T-helper 2 cell treated with Interferon-gamma antibody and Interleukin-4, amounts not matched to agents 100 ng/mL and 5 ng/mL, for 36 hours (primary cell): ENCODE data around the gene GATAD1. TPM values are rescaled to one million over a fixed set of nuclear protein-coding genes. Genes with fewer than 3 reads are reported as not detected.
"Not testable (repeated sequence)": the region's sequence is repeated elsewhere in the genome, so short reads cannot be mapped to it uniquely, and the experiment has no call there.

ENCODE experiments used
- intact Hi-C: fragments of 100-400 bp; cut with micrococcal nuclease; formaldehyde crosslinking; loops from one replicate; pipeline ENCODE4 v1.15.1; 2023
- total RNA-seq: library from RNA; stranded (reverse); gene quantifications from 2 replicates; pipeline ENCODE4 v1.2.3, GENCODE V29; 2022

The GATAD1 gene
- total RNA-seq, 1 donor from 2014 or later: 14.5 TPM

DNA sequence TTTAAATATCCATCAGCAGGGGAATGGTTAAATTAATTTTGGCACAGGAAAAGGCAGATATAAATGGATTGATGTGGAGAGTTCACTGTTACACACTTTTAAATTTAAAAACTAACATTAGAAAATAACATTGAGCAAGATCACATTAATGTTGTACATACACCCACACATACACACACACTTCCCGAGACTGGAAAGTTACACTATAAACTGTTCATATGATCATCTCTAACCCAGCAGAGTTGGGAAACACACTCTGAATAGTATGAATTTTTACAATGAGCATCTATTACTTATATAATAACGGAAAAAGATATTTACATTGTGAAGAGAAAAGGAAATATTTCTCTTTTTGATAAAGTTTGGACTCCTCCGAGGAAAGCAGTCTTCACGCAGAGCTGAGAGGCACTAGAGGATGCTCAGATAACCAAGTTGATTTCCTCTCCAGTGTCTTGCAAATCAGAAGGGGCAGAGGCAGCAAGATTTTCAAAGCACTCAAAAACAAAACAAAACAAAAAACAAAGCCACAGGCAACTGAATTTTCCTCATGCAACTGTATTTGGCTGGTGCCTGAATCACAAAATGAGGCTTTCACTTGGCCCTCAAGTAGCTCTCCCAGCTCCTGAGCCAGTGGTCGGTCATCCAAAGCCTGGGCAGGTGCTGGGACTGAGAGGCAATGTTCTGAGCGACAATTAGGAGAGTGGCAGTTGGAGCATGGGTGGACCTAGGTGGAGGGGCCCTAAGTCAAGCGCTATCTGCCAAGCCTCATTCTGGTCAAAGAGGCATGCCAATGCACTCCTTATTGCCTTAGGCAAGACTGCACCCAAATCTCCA, 10.5 kb upstream of the GATAD1 start:
- intact Hi-C loops: no loop called here

DNA sequence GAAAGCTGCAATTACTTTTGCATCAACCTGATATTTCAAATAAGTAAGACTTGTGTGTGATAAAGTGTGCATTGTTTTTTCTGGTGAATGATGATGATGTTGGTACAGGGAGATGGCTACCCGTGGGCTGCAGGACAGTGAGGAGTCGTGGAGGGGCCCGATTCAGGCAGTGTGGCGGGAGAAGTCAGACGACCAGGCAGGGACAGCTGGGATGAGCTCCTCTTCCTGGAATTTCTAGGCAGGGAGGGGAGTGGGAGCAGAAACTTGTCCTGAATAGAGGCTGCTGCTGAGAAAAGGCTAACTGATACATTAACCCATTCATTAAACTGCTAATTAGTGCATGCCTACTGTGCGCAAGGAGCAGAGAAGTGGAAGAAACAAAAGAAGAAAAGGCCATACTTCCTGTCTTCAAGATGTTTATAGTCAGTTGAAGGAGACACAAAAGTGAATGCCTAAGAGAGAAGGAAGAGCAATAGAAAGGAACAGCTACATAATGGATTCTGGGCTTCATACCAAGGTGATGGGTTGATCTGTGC, 9.3 kb upstream of the GATAD1 start:
- intact Hi-C loops: no loop called here

DNA sequence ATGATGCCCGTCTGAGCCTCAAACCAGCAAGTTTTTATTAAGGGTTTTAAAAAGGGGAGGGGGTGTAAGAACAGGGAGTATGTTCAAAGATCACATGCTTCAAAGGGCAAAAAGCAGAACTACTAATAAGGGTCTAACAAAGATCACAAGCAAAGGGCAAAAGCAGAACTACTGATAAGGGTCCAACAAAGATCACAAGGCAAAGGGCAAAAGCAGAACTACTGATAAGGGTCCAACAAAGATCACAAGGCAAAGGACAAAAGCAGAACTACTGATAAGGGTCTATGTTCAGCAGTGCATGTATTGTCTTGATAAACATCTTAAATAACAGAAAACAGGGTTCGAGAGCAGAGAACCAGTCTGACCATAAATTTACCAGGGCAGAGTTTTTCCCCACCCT, 4.6 kb upstream of the GATAD1 start:
- intact Hi-C loops: loop anchor here (10.0 kb wide), 1 partner anchor 1358 kb away; no protein-coding TSS in a partner anchor

DNA sequence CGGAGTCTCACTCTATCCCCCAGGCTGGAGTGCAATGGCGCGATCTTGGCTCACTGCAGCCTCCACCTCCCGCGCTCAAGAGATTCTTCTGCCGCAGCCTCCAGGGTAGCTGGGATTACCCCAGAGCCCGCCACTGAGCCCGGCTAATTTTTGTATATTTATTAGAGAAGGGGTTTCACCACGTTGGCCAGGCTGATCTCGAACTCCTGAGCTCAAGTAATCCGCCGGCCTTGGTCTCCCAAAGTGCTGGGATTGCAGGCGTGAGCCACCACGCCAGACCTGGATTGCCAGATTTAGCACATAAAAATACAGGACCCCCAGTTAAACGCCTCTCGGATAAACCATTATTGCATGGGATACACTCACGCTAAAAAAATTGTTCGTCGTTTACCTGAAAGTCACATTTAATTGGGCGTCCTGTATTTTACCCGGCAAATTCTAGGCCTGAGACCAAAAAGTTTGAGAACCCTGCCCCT, 375 bp upstream of the GATAD1 start:
- intact Hi-C loops: loop anchor here (1.0 to 10.0 kb wide), 8 partner anchors 23 to 1362 kb away; partner anchors contain the start of genes ANKIB1, KRIT1, LRRD1 and PEX1

DNA sequence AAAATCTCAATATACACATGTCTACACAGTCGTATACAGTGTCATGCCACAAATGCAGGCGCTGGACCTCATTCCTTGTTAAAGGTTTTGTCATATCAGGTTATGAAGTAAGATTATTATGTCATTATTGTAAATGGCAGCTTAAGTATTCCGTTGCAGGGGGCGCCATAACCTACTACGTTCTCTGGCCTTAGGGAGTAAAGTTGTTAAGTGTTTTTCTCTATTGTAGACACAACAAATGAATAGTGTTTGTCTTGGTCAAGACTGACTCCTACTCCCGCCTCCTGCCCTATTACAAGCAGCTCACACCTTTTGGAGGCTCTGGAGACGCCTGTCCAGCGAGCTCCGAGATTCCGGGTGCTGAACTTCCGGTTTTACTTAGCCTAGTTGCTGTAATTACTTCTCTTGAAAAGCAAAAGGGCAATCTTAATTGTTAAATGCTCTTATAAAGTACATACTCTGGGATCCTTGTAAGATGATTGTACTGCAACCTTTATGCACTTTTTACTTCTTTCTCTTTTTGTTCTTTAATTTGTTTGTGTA, 994 bp downstream of the GATAD1 start:
- intact Hi-C loops: loop anchor here (1.0 to 10.0 kb wide), 7 partner anchors 143 to 1363 kb away; partner anchors contain the start of genes AKAP9, CYP51A1, FAM133B and MTERF1

DNA sequence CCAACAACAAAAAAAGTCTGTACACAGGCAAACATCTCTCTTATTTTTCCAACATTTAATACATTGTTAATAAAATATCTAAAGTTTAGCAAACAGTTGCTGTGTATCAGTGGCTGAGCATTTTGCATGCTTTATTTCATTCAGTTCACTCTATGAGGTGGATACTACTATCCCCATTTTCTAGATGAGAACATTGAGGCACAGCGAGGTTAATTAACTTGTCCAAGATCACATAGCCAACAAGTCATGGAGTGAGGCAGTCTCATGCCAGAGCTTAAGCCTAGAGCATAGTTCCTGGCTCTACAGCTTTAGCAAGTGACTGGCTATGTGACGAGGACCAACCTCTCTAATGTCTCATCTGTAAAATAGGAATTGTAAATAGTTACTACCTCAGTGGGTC, 4.4 kb downstream of the GATAD1 start:
- intact Hi-C loops: no loop called here

DNA sequence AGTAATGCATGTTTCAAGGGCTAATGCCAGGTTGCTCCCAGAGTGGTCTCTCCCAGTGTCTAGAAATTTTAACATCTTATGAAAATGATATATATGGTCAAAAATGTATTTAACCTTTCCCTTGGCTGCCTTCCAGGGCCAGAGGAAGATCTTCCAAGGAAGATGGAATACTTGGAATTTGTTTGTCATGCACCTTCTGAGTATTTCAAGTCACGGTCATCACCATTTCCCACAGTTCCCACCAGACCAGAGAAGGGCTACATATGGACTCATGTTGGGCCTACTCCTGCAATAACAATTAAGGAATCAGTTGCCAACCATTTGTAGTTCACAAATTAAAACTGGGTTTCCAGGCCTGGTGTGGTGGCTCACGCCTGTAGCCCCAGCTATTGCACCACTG, 9.0 kb downstream of the GATAD1 start:
- intact Hi-C loops: no loop called here

DNA sequence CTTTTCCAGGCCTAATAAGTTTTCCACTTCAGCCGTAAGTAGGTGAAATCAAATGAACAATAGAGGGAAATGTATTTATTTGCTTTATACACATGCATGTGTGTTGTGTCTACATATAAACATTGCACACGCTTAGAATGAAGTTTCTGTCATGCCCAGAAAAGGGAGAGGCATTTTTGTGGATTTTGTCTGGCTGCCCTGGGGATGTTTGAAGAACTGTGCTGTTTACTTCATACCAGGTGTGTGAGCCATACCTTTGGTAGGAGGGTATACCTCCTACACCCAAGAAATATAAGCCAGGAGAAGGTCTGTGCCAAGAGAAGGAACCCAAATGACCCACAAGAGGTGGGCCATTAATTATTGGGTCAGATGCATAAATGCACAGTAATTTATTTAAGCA, 12.8 kb downstream of the GATAD1 start:
- intact Hi-C loops: no loop called here

DNA sequence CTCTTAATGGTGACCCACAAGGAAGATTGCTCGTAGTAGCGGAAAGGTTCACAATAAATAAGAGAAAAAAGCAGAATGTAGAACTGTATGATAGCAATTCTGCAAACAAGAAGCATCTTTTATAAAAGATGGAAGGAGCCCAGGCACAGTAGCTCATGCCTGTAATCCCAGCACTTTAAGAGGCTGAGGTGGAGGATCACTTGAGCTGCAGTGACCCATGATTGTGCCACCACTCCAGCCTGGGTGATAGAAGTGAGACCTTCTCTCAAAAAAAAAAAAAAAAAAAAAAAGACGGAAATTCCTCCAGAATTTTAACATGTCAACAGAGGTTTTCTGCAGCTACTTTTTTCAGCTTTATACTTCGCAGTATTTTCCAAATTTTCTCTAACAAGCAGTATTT, 13.2 kb downstream of the GATAD1 start:
- intact Hi-C loops: no loop called here

DNA sequence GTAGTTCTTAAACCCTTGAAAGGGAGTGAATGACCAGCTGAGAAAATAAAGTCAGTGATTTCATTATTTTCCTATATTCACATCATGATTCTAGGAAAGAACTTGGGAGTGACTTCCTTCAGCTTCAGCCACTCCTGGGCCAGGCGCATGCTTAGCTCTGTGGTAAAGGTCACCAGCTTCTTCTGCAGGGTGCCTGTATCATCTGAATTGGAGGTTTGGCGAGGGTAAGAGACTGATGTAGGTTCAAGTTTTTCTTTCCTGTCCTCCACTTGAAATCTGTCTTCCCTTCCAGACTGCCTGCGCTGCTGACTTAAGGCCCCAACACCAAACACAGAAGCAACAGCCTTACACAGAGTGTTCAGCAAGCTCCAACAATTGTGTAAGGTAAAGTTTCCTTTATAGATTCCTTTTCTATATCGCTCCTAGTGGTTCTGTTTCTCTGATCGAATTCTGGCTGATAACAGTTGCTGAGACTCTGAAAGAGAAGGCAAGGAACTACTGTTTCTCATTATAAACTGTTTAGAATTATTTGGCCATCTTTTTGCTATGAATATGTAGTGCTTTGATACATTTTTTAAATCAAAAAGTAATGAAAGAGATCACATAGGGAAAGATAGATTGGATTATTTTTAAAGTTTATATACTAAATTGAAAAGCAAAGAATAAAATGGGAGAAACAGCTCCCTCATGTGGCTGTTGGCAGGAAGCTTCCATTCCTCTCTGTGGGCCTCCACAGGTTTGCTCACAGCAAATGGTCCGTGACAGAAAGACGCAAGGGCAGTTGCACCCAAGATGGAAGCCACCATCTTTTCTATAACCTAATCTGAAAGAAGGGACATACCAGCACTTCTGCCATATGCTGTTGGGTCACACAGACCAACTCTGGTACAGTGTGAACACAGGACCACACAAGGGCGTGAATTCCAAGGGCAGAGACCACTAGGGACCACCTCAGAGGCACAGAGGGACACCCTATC, 14.0 kb downstream of the GATAD1 start:
- intact Hi-C loops: no loop called here

DNA sequence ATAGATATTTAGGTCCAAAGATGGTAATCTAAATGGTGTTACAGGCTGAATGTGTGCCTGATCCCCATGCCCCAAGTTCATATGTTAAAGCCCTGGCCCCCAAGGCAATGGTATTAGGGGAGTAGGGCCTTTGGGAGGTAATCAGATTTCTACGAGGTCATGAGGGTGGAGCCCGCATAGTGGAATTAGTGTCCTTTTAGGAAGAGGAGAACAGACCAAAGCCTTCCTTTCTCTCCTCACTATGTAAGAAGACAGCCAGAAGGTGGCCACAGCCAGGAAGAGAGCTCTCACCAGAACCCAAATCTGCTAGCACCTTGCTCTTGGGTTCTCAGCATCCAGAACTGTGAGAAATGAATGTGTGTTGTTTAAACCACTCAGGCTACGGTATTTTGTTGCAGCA, 15.3 kb downstream of the GATAD1 start:
- intact Hi-C loops: no loop called here

DNA sequence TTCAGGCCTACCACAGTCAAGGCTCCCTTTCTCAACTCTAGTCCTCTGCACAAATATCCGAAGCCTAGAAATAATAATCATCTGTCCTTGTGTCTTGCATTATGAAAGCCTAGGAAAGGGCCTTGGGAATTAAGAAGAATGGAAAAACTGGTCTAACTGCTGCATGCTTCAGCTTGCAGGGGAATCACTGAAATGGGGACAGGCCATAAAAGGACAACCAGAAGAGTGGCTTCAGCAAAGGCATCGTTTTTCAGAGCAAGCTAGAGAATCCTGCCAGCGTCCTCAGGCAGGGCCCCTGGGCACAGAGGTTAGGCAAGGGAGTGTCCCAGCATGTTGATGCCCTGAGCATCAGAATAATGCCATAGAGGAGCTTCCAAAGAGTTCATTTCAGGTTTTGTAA, 17.2 kb downstream of the GATAD1 start:
- intact Hi-C loops: no loop called here

DNA sequence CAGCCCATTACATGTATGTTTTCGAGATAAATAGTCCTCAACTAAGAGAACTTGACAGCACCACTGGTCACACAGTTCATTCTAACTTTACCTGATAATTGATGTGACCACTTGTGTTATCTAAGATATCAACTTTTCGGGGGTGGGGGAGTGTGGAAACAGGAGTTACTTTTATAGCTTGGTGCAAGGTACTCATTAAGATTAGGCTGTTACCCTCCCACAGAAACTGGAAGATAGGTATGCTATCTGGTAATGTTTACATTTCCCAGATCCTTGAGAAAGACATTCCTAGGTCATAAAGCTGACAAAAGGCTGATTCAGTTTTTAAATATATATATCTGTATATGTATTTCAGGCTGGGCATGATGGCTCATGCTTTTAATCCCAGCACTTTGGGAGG, 19.4 kb downstream of the GATAD1 start:
- intact Hi-C loops: no loop called here

DNA sequence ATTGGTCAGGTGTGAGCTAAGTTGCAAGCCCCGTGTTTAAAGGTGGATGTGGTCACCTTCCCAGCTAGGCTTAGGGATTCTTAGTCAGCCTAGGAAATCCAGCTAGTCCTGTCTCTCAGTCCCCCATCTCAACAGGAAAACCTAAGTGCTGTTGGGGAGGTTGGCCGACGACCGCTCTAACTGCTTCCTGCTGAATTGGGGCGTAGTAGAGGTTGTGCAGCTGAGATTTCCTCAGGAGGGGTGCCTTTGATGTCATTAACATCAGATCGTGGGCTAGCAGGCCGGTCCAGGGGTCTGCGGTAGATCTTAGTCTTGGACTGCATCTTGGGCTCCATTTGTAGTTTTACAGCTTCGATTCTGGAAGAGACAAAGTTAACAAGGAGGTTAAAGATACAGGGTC, 21.3 kb downstream of the GATAD1 start:
- intact Hi-C loops: not testable (repeated sequence)

DNA sequence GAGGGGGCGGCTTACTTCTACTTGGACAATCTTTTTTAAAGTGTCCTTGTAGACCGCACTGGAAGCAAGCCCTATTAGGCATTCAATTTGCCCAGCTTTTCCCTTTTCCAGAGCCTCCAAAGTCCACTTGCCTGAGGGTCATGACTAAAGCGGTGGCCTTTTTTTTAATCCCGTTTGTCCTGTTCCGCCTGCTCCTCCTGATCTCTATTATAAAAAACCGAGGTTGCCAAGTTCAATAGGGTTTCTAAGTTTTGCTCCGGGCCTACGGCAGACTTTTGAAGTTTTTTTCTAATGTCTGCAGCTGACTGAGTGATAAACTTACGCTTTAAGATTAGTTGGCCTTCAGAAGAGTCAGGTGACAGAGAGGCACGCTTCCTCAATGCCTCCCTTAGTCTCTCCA, 26.7 kb downstream of the GATAD1 start:
- intact Hi-C loops: not testable (repeated sequence)

DNA sequence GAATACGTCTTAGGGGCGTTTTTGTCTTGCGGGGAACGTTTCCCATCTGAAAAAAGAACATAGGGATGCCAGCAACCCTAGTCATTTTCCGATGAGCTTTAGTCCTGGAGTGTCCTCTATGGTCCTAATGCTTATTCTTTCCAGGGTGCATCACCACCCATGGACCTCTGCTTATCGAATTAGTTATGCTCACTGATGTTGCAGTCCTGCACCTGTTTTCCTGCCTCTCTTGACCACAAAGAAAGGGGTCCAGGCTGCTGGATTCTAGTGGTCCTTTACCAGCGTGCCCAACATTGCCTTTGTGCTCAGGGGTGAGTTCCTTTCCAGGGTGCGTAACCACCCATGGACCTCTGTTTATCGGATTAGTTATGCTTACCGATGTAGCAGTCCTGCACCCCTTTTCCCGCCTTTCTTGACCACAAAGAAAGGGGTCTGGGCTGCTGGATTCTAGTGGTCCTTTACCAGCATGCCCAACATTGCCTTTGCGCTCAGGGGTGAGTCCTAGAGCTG, 28.0 kb downstream of the GATAD1 start:
- intact Hi-C loops: not testable (repeated sequence)

DNA sequence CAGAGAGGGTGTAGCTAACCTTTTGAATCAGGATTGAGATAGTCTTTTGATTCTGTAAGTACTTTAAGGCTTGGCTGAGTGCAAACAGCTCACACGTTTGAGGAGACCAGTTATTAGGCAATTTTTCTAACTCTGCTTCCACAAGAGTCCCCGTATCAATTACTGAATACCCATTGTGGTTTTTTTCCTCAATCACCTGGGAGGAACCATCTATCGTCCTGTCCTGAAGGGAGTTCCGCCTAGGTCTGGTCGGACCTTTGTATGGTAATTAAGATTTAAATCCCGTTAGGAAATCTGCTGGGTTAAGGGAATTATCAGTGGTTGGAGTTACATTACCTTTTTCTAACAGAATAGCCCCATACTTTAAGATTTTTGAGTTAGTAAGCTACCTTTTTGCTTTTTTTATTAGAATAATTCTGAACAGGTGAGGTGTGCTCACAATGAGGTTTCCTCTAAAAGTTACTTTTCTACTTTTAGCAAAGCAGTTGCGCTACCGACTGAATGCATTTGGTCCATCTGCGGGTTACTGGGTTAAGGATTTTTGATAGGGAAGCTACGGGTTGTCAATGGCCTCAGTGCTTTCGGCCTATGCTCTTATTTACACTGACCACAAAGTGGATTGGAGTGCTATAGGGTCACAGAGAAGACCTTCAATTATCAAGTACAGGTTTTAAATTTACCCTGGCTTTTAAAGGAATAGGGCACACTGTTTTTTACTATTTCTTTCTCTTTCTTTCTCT, 28.7 kb downstream of the GATAD1 start:
- intact Hi-C loops: not testable (repeated sequence)

DNA sequence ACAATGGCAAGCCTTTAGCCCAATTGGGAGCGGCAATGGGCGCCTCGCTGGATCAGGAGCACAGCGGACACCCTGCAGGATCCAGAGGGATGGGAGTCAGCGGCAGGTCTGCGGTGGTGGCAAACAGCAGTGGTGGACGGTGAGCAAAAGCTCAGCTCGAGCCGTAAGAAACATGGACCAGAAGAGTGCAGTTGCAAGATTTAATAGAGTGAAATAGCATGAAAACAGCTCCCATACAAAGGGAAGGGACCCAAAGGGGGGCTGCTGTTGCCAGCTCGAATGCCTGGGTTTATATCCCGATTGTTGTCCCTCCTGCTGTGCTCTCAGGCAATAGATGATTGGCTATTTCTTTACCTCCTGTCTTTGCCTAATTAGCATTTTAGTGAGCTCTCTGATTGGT, 30.4 kb downstream of the GATAD1 start, which contains the start of gene ERVW-1:
Gene ERVW-1 (minus strand): TSS at position 266 of the 400 bp plus-strand sequence. CDS start 7,565 bp downstream, outside the sequence.
- intact Hi-C loops: not testable (repeated sequence)

DNA sequence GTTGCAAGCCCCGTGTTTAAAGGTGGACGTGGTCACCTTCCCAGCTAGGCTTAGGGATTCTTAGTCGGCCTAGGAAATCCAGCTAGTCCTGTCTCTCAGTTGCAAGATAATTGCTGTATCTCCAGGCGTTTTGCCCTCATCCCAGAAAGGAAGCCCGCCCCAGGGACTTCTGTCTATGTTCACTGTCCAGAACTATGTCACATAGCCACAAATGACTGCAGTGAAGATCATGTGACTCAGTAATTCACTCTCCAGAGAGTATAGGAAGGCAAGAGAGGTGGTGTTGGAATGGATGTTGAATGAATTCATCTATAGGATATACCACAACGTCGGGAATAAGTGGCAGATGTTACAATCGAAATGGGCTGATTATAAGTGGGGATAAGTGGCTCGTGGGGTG, 30.8 kb downstream of the GATAD1 start:
- intact Hi-C loops: no loop called here

DNA sequence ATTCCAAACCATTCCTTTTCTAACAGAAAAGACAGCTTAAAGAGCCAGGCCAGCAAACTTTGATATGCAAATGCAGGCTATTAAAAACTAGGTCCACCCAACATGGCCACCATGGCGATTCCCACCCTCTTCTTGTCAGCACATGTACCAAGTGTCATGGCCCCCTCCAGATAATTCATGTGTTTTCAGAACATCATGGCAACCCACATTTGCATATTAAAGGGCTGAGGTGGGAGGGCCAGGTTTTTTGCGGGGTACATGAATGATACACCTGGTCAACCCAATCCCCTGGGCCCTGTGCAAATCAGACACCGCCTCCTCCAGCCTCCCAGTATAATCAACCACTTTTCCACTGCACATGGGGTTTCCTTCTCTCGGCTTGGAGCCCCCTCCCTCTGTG, 31.4 kb downstream of the GATAD1 start:
- intact Hi-C loops: no loop called here
